Activated CD4-positive, alpha-beta T cell treated with anti-CD3 and anti-CD28 coated beads, Interleukin-2, amount 10 ng/mL, durations not matched to agents 24 days and 14 days (primary cell): ENCODE results near the gene ACRV1. TPM values are rescaled to one million over a fixed set of nuclear protein-coding genes. Genes with fewer than 3 reads are reported as not detected.

Experiments used
- DNase-seq: peaks from one replicate; pipeline ENCODE4 v3.0.0; 2022
- H3K27ac Mint-ChIP-seq: one replicate; pipeline ENCODE4 v1.8.0; 2022; ENCODE audit warnings: mild to moderate bottlenecking, mixed read lengths
- H3K27me3 Mint-ChIP-seq: one replicate; pipeline ENCODE4 v1.8.0; 2022; ENCODE audit warnings: mixed read lengths
- H3K36me3 Mint-ChIP-seq: one replicate; pipeline ENCODE4 v1.8.0; 2022; ENCODE audit warnings: low read depth, mild to moderate bottlenecking, mixed read lengths
- H3K4me1 Mint-ChIP-seq: one replicate; pipeline ENCODE4 v1.8.0; 2021; ENCODE audit warnings: mixed read lengths
- H3K4me3 Mint-ChIP-seq: one replicate; pipeline ENCODE4 v1.8.0; 2022; ENCODE audit warnings: mild to moderate bottlenecking, moderate library complexity, mixed read lengths
- H3K9me3 Mint-ChIP-seq: one replicate; pipeline ENCODE4 v1.8.0; 2021; ENCODE audit warnings: mixed read lengths
- intact Hi-C: fragments of 100-400 bp; cut with micrococcal nuclease; formaldehyde crosslinking; loops from one replicate; pipeline ENCODE4 v1.15.1; 2023
- total RNA-seq: library from RNA; stranded (reverse); gene quantifications from 2 replicates; pipeline ENCODE4 v1.2.3, GENCODE V29; 2022

The ACRV1 gene
- total RNA-seq, 1 donor from 2014 or later: not detected

- H3K36me3 Mint-ChIP-seq: peaks cover 44% of the 10 kb centered on the region
- peak; percentile 80 for DNase-seq
- H3K4me3 Mint-ChIP-seq: peak overlapping the region; percentile 93
- peaks cover 26% of the 10 kb centered on the region for H3K4me1 Mint-ChIP-seq
- H3K9me3 Mint-ChIP-seq: no peaks in the 10 kb centered on the region
- no peaks in the 10 kb centered on the region for H3K27me3 Mint-ChIP-seq
- peak overlapping the region; percentile 95 for H3K27ac Mint-ChIP-seq
- intact Hi-C loops: loop anchor here (1.0 to 5.0 kb wide), 3 partner anchors 36 to 261 kb away; partner anchors contain the start of gene HYLS1
These were observed 54.2 kb downstream of the ACRV1 start for GRCh38 chr11:125626288-125626950.

GRCh38 chr11:125625630-125626287 lies 54.9 kb downstream of the ACRV1 start:
- intact Hi-C loops: loop anchor here (1.0 to 5.0 kb wide), 6 partner anchors 33 to 643 kb away; partner anchors contain the start of genes EI24, FOXRED1, HYLS1 and SRPRA
- H3K9me3 Mint-ChIP-seq: no peaks in the 10 kb centered on the region
- H3K36me3 Mint-ChIP-seq: peaks cover 46% of the 10 kb centered on the region
- peak overlapping the region; percentile 95 for H3K27ac Mint-ChIP-seq
- peaks cover 24% of the 10 kb centered on the region for H3K4me1 Mint-ChIP-seq
- no peaks in the 10 kb centered on the region for H3K27me3 Mint-ChIP-seq
- DNase-seq: peak; percentile 96
- peak overlapping the region; percentile 93 for H3K4me3 Mint-ChIP-seq

GRCh38 chr11:125625225-125625629 lies 55.4 kb downstream of the ACRV1 start:
- intact Hi-C loops: loop anchor here (1.0 to 5.0 kb wide), 4 partner anchors 33 to 644 kb away; partner anchors contain the start of genes EI24, FOXRED1, SRPRA and STT3A
- Mint-ChIP-seq H3K36me3 (peaks cover 49% of the 10 kb centered on the region), H3K9me3 (no peaks in the 10 kb centered on the region), H3K4me3 (peak overlapping the region; percentile 93), H3K4me1 (peaks cover 23% of the 10 kb centered on the region), H3K27me3 (no peaks in the 10 kb centered on the region), H3K27ac (peak overlapping the region; percentile 95)
- no peak for DNase-seq

- H3K36me3 Mint-ChIP-seq: peaks cover 50% of the 10 kb centered on the region
- no peaks in the 10 kb centered on the region for H3K27me3 Mint-ChIP-seq
- peak within 1 kb of the TSS; percentile 95 for H3K27ac Mint-ChIP-seq
These were observed 55.9 kb downstream of the ACRV1 start, which contains the start of gene CHEK1 for GRCh38 chr11:125624756-125625213. CHEK1 (plus strand) TSS chr11:125625163; CDS start chr11:125626769, 1,606 bp downstream.

GRCh38 chr11:125623064-125623463 lies 57.6 kb downstream of the ACRV1 start:
- Mint-ChIP-seq H3K27me3 (no peaks in the 10 kb centered on the region), H3K36me3 (peaks cover 53% of the 10 kb centered on the region), H3K9me3 (no peaks in the 10 kb centered on the region), H3K4me3 (no peak overlapping the region), H3K4me1 (peaks cover 17% of the 10 kb centered on the region), H3K27ac (no peak overlapping the region)
- intact Hi-C loops: no loop called here
- DNase-seq: no peak

More at GRCh38 chr11:125624756-125625213, 55.9 kb downstream of the ACRV1 start, which contains the start of gene CHEK1:
- Mint-ChIP-seq H3K9me3 (no peaks in the 10 kb centered on the region), H3K4me3 (peak within 1 kb of the TSS; percentile 93), H3K4me1 (peaks cover 23% of the 10 kb centered on the region)
- DNase-seq: no peak
- intact Hi-C loops: loop anchor here (1.0 to 5.0 kb wide), 4 partner anchors 32 to 644 kb away; partner anchors contain the start of genes EI24, FOXRED1, SRPRA and STT3A

- intact Hi-C loops: no loop called here
- peaks cover 53% of the 10 kb centered on the region for H3K36me3 Mint-ChIP-seq
- peaks cover 10% of the 10 kb centered on the region for H3K4me1 Mint-ChIP-seq
- H3K9me3 Mint-ChIP-seq: no peaks in the 10 kb centered on the region
- no peak for DNase-seq
- H3K27me3 Mint-ChIP-seq: no peaks in the 10 kb centered on the region
- H3K4me3 Mint-ChIP-seq: no peak overlapping the region
- no peak overlapping the region for H3K27ac Mint-ChIP-seq
These were observed 58.7 kb downstream of the ACRV1 start for GRCh38 chr11:125621995-125622394.

Other genes starting within 250 kb of the ACRV1 start
- gene FEZ1, start 184.6 kb downstream of the ACRV1 start, total RNA-seq: 1.2 and 1.7 TPM in 2 replicates
- 61.7 TPM in 2 replicates for gene EI24, start 111.4 kb downstream of the ACRV1 start, total RNA-seq
- 167 and 183 TPM in 2 replicates for gene STT3A, start 88.0 kb downstream of the ACRV1 start, total RNA-seq
- 125 and 131 TPM in 2 replicates for gene CHEK1, start 55.7 kb downstream of the ACRV1 start, total RNA-seq
- gene PATE1, start 65.4 kb upstream of the ACRV1 start, total RNA-seq: not detected in 2 replicates
- gene PATE2, start 98.0 kb upstream of the ACRV1 start, total RNA-seq: not detected in 2 replicates
- gene PATE3, start 107.3 kb upstream of the ACRV1 start, total RNA-seq: not detected in 2 replicates
- gene PATE4, start 152.5 kb upstream of the ACRV1 start, total RNA-seq: not detected in 2 replicates
- 6.7 and 7.6 TPM in 2 replicates for gene HYLS1, start 206.8 kb upstream of the ACRV1 start, total RNA-seq
- 18.0 and 19.2 TPM in 2 replicates for gene PUS3, start 222.4 kb upstream of the ACRV1 start, total RNA-seq
- 0.19 TPM in 1 of 2 replicates, not detected in the other for gene DDX25, start 223.7 kb upstream of the ACRV1 start, total RNA-seq